Measurements from ENCODE around the gene HTR2C.

- TF ChIP-seq ZNF274 (CRISPR knock-in tag; IDR thresholded peaks at IDR 0.05) (no peak), ZNF644 (CRISPR knock-in tag; IDR thresholded peaks at IDR 0.05; ENCODE audit: low read depth) (no peak)
Observed at GRCh38 chrX:114924423-114924822, 340.5 kb downstream of the HTR2C start.

Measured in HepG2 (cell line).